ENCODE measurements around the gene ABCB11.
"Not testable (repeated sequence)": the region's sequence is repeated elsewhere in the genome, so short reads cannot be mapped to it uniquely, and the experiment has no call there.

Gene ABCB11

GRCh38 chr2:168969865-168970264 lies 61.3 kb downstream of the ABCB11 start:
- DNase-seq = no peak

GRCh38 chr2:168968342-168968741 lies 62.8 kb downstream of the ABCB11 start:
- no peak for DNase-seq

- no peak for DNase-seq
These were observed 66.8 kb downstream of the ABCB11 start for GRCh38 chr2:168964251-168964807.

- DNase-seq = no peak
These were observed 68.5 kb downstream of the ABCB11 start for GRCh38 chr2:168962636-168963035.

DNA sequence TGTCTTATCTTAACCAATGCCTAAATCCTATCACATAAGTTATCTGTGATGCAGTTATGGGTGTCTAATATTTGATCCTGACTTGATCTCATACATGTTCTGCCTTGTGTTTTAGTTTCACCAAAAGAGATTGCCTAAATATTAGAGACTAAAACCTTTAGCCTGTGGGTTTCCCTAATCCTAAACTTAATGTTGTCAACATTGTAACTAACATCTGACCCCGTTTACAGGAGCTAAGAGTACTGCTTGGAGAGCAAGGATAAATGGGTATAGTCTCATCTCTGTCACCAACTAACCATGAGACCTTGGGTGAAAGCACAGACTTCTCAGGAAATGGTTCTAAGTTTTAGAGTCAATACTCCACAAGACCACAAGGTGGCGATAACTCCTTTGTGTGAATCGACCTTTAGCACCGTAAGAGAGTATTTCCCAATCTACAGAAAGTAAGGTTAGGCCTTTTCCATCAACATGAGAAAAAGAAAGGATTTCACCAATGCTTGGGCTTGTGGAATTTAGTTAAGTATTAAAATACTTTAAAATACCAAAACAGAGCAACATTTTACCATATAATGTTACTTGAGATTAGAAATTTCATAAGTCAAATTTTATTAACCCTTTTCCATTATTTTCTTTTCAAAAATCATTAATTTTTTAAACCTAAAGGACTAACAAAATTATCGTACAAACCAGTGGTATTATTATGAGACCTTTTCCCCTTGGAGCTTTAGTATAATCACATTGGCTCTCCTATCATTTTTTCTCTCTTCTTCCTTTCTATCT lies 69.5 kb downstream of the ABCB11 start:
- DNase-seq = peak; percentile 76

GRCh38 chr2:168956392-168956791 lies 74.7 kb downstream of the ABCB11 start:
- no peak for DNase-seq

DNA sequence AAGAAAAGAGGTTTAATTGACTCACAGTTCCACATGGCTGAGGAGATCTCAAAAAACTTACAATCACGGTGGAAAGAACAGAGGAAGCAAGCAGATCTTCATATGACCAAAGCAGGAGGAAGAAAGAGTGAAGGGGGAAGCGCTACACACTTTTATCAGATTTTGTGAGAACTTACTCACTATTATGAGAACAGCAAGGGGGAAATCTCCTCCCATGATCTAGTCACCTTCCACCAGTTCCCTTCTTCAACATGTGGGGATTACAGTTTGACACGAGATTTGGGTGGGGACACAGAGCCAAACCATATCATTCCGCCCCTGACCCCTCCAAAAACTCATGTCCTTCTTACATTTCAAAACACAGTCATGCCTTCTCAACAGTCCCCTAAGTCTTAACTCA lies 75.8 kb downstream of the ABCB11 start:
- DNase-seq = no peak

- no peak for DNase-seq
These were observed 76.9 kb downstream of the ABCB11 start for GRCh38 chr2:168954256-168954655.

GRCh38 chr2:168952424-168952823 lies 78.7 kb downstream of the ABCB11 start:
- no peak for DNase-seq

GRCh38 chr2:168951871-168952270 lies 79.3 kb downstream of the ABCB11 start:
- DNase-seq = no peak

GRCh38 chr2:168949324-168949723 lies 81.8 kb downstream of the ABCB11 start:
- no peak for DNase-seq

DNA sequence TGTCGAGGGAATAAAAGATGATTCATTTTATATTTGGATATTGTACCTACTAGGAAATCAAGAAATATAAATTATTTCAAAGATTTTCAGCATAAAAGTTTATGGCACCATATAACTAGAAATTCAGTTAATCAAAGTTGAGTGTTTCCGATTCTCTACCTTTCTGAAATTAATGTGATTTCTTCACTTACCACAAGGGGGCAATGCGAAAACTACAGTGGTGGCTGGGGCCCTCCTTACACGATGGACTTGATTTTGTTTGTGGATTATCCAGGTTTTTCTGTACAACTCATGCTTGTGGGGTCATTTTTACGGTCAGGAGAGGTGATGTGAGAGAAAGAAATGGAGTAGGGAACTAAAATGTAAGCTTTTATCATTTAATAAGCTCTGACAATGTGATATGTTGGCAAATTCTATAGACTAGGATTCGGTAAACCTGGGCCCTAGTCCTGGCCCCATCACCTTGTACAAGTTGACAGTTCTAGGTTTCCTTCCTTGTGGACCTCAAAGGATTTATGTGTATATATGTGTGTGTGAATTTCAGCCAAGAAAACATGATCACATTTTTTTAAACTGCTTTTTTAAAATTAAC lies 82.4 kb downstream of the ABCB11 start:
- DNase-seq = no peak

DNA sequence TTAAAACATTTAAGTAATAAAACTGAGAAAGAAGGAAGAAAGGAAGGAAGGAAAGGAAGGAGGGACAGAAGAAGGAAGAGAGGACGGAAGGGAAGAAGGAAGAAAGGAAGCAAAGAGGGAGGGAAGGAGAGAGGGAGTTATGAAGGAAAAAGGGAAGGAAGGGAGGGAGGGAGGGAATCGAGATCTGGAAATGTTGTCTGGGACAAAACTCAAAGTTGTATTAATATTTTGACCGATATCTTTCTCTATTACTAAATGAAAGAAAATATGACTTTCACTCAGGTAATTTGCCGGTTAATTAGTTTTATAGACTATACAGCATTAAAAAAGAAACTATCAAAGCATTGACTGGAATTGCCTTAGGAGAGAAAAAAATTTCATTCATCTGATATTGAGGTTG lies 85.6 kb downstream of the ABCB11 start:
- no peak for DNase-seq

DNA sequence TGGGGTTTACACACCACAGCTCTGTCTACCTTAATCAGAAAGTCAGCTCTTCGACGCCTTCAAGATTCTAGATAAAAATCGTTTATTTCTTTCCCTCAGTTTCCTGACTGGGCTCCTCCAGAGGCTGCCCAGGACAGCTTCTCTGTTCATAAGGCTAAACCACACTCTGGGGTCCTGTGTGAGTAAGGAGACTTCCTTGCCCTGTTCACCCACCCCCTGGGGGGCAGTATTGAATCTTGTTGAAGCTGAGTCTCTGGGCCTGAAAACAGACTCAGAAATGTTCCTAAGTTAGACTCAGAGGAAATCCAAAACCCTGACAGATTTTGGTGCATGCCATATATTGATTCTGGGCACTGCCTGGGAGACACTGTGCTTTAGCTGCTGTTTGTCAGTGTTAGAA lies 87.1 kb downstream of the ABCB11 start:
- DNase-seq = no peak

GRCh38 chr2:168941297-168941696 lies 89.8 kb downstream of the ABCB11 start:
- no peak for DNase-seq

GRCh38 chr2:168939918-168940317 lies 91.2 kb downstream of the ABCB11 start:
- DNase-seq = no peak

DNA sequence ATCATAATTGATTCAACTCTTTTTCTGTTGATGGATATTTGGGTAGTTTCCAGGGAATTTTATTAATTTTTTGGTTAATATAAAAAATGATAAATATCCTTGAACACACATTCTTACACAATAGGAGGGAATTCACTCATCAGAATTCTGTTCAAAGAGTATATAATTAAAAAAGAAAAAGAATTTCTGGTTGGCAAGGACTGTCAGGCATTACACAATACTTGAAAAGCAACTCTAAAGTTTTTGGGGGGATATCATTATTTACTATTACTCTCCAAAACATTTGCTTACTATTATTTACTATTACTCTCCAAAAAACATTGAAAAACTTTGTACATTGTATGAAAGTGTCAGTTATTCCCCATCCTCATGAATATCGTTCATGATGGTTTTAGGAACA lies 92.1 kb downstream of the ABCB11 start:
- DNase-seq = no peak

GRCh38 chr2:168935810-168936581 lies 95.1 kb downstream of the ABCB11 start:
- no peak for DNase-seq

DNA sequence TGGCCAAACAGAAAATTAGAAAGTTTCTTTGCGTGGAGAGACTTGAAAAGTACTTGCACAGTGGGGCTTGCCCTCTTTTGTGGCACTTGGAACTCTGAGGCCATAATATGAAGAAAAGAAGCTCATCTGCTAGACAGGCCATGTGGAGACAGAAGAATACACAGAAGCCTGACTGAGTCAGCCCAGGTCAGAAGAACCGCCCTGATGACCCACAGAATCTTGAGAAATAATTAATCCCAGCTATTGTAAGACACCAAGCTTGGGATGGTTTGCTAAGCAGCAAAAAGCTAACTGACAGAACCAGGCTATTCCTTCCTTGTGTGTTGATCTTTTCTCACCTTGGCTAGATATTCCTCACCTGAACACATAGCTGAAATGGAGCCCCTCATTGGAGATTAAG lies 96.3 kb downstream of the ABCB11 start:
- no peak for DNase-seq

DNA sequence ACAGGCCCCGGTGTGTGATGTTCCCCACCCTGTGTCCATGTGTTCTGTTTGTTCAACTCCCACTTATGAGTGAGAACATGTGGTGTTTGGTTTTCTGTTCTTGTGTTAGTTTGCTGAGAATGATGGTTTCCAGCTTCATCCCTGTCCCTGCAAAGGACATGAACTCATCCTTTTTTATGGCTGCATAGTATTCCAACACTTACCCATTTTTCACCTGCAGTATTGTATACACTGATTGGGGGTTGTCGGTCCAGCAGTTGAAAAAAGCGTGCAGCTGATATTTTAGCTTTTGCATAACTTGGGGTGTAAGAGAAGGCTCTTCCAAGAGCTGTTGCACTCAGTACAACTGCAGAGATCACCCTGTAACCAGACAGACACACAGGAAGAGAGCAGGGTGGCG lies 99.0 kb downstream of the ABCB11 start:
- not testable (repeated sequence) for DNase-seq

DNA sequence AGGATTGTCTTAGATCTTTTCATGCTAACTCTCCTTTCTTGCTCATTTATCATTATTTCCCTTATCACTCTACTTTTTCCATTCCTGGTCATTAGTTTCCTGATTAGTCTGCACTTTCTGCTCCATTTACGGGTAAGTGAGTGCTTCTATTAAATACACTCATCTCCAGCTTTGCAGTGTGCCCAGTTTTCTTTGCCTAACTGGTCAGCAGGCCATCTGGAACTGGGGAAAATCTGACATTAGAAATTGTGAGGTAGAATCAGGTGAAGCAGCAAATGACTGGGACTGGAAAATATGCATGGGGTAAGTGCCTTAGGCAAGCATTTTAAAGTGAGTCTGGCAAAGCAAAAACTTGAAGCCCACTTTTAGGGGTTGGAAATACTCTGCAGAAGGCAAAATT lies 100.9 kb downstream of the ABCB11 start:
- no peak for DNase-seq

DNA sequence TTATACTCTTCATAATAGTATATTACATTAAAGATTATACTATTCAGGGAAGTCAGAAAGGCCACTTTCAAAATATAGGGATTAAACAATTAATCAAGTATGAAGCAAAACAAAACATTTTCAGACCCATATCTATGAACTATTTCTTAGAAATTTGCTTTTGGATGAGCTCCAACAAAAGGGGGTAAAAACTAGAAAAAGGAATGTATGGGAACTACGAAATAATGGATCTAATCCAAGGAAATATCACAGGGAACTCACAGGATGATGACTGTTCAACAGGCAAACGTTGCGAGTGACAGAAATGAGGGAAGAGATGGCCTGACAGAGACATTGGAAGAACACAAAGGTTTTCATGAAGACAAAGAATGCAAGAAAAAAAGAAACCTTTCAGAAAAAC lies 102.1 kb downstream of the ABCB11 start:
- DNase-seq = no peak

- no peak for DNase-seq
These were observed 102.9 kb downstream of the ABCB11 start for GRCh38 chr2:168928113-168928831.
